Activated T-cell treated with anti-CD3 and anti-CD28 coated beads, Interleukin-2, amount 50 U/mL, for 1 hour (primary cell): ENCODE results near the gene SYNPO2.
"Not testable (repeated sequence)": the region's sequence is repeated elsewhere in the genome, so short reads cannot be mapped to it uniquely, and the experiment has no call there.

ENCODE experiments used
- DNase-seq: peaks from one replicate; pipeline ENCODE4 v3.0.0-alpha.2; 2020

The SYNPO2 gene

GRCh38 chr4:119035951-119036737 lies 147.5 kb downstream of the SYNPO2 start:
- no peak for DNase-seq

- DNase-seq = no peak
These were observed 149.1 kb downstream of the SYNPO2 start for GRCh38 chr4:119037709-119038108.

- no peak for DNase-seq
These were observed 149.6 kb downstream of the SYNPO2 start for GRCh38 chr4:119038116-119038841.

GRCh38 chr4:119039160-119039559 lies 150.5 kb downstream of the SYNPO2 start:
- DNase-seq = no peak

- DNase-seq = no peak
These were observed 151.1 kb downstream of the SYNPO2 start for GRCh38 chr4:119039779-119040178.

GRCh38 chr4:119040261-119040660 lies 151.6 kb downstream of the SYNPO2 start:
- no peak for DNase-seq

- no peak for DNase-seq
These were observed 152.1 kb downstream of the SYNPO2 start for GRCh38 chr4:119040694-119041185.

- DNase-seq = no peak
These were observed 152.7 kb downstream of the SYNPO2 start for GRCh38 chr4:119041396-119041795.

- DNase-seq = no peak
These were observed 153.4 kb downstream of the SYNPO2 start for GRCh38 chr4:119041951-119042560.

- DNase-seq = no peak
These were observed 157.6 kb downstream of the SYNPO2 start for GRCh38 chr4:119046263-119046662.

- not testable (repeated sequence) for DNase-seq
These were observed 158.4 kb downstream of the SYNPO2 start for GRCh38 chr4:119047059-119047458.

GRCh38 chr4:119048446-119048845 lies 159.8 kb downstream of the SYNPO2 start:
- DNase-seq = no peak

GRCh38 chr4:119049342-119049741 lies 160.7 kb downstream of the SYNPO2 start:
- DNase-seq = no peak

GRCh38 chr4:119050527-119051090 lies 162.0 kb downstream of the SYNPO2 start:
- DNase-seq = no peak

- no peak for DNase-seq
These were observed 164.6 kb downstream of the SYNPO2 start for GRCh38 chr4:119053245-119053644.

- DNase-seq = no peak
These were observed 165.3 kb downstream of the SYNPO2 start for GRCh38 chr4:119053997-119054396.

GRCh38 chr4:119057417-119057816 lies 168.8 kb downstream of the SYNPO2 start:
- DNase-seq = no peak

GRCh38 chr4:119059221-119059620 lies 170.6 kb downstream of the SYNPO2 start:
- no peak for DNase-seq

- DNase-seq = not testable (repeated sequence)
These were observed 178.5 kb downstream of the SYNPO2 start for GRCh38 chr4:119067125-119067524.

- DNase-seq = not testable (repeated sequence)
These were observed 179.2 kb downstream of the SYNPO2 start for GRCh38 chr4:119067670-119068360.

GRCh38 chr4:119068529-119068962 lies 179.9 kb downstream of the SYNPO2 start:
- DNase-seq = no peak

GRCh38 chr4:119070301-119070700 lies 181.6 kb downstream of the SYNPO2 start:
- DNase-seq = no peak
